Adrenal gland (tissue), 12 donors: ENCODE data around the gene FAM170B. TPM values are rescaled to one million over a fixed set of nuclear protein-coding genes. Genes with fewer than 3 reads are reported as not detected.
A peak's percentile ranks its signal among the peaks of the same experiment; 100 is the strongest.

Source experiments
- DNase-seq, 7 donors: peaks; one replicate each; pipeline ENCODE4 v3.0.0-alpha.2; 2019 to 2020
- H3K27ac ChIP-seq, 5 donors: fragments of 200-600 bp; sonication (generic) in 4 of 5; 1 replicate in 3 of 5; 2 replicates in 2 of 5; pipeline versions ENCODE4 v1.5.1 to v1.8.0; 2016 to 2020; ENCODE audit warnings: mild to moderate bottlenecking in 1 of 5
- H3K27me3 ChIP-seq: fragments of 200-600 bp; 2 replicates; pipeline ENCODE4 v1.8.0; 2021
- H3K36me3 ChIP-seq, 2 donors: fragments of 200-600 bp; replicated peaks in 1 of 2; 1 replicate in 1 of 2; 2 replicates in 1 of 2; pipeline versions ENCODE4 v1.5.1 to v1.8.0; 2018 to 2022
- H3K4me1 ChIP-seq, 2 donors: fragments of 200-600 bp; replicated peaks in 1 of 2; 1 replicate in 1 of 2; 2 replicates in 1 of 2; pipeline versions ENCODE4 v1.5.1 to v1.8.0; 2018 to 2021
- H3K4me3 ChIP-seq, 4 donors: fragments of 200-600 bp; sonication (generic) in 3 of 4; one replicate each; pipeline ENCODE4 v1.5.1; 2016 to 2018
- H3K9me3 ChIP-seq, 3 donors: fragments of 200-600 bp; sonication (generic) in 1 of 3; replicated peaks in 1 of 3; 1 replicate in 2 of 3; 2 replicates in 1 of 3; pipeline versions ENCODE4 v1.5.1 to v1.8.0; 2016 to 2021
- POLR2A ChIP-seq, 2 donors: fragments of 450-650 bp; IDR thresholded peaks; one replicate each; pipeline ENCODE4 v1.6.1; 2017; ENCODE audit warnings: antibody characterized with exemption in 2 of 2, mild to moderate bottlenecking in 2 of 2, moderate library complexity in 1 of 2
- WGBS, 4 donors: extraction: QIAGEN DNeasy Blood & Tissue Kit in 2 of 4; methylation state at CpG; one replicate each; pipeline versions ENCODE4 v1.1.5 to v1.1.7; 2013 to 2017; 5-methylcytosine and 5-hydroxymethylcytosine counted together
- intact Hi-C, 2 donors: fragments of 100-400 bp; cut with DNase I; formaldehyde crosslinking; loops; one replicate each; pipeline versions ENCODE4 v1.14.1 to v1.15.0; 2022 to 2023
- polyA plus RNA-seq, 3 donors: library from polyadenylated mRNA; stranded (reverse); fragments of 200-250 nt in 2 of 3; fragments of 350-450 nt in 1 of 3; fragmentation: Illumina TruSeq in 1 of 3; extraction: RNeasy Lipid Tissue Mini Kit (QIAGEN cat#74804) in 1 of 3; gene quantifications; one replicate each; pipeline ENCODE4 v1.2.3, GENCODE V29; 2013 to 2014
- total RNA-seq, 9 donors: library from RNA; depleted of rRNA in 4 of 9; stranded (reverse); fragments of >200 nt in 4 of 9; fragments of 120-200 nt in 1 of 9; fragmentation: NEBNext Ultra II Directional in 1 of 9; extraction: Animal tissue kit (Norgen Biotek cat#: 25700) in 1 of 9; gene quantifications; one replicate each; pipeline versions ENCODE4 v1.1.0 to v1.2.4, GENCODE V29; 2013 to 2023
- TF ChIP-seq, protein P1 (sequence below), 6 experiments: fragments of 450-650 bp in 4 of 6; fragments of 200-600 bp in 2 of 6; sonication (generic) in 1 of 6; IDR thresholded peaks; 1 replicate in 5 of 6; 2 replicates in 1 of 6; pipeline versions ENCODE4 v1.5.1 to v1.8.0; 2016 to 2021; ENCODE audit warnings: antibody characterized with exemption in 6 of 6, mild to moderate bottlenecking in 2 of 6, moderate library complexity in 1 of 6
- donor health status: healthy with polysubstance abuse.
- donor health status: Bipolar disorder and iron deficiency.
- donor health status: DM: yes; HTN: yes; CAD: no.
- donor health status: DM: no; HTN: no; CAD: no.
- donor health status: DM: no; HTN: no; CAD: no.
- donor health status: DM: yes; HTN: yes; CAD: no.

Gene FAM170B
- total and polyA plus RNA-seq, 12 donors = not detected

DNA sequence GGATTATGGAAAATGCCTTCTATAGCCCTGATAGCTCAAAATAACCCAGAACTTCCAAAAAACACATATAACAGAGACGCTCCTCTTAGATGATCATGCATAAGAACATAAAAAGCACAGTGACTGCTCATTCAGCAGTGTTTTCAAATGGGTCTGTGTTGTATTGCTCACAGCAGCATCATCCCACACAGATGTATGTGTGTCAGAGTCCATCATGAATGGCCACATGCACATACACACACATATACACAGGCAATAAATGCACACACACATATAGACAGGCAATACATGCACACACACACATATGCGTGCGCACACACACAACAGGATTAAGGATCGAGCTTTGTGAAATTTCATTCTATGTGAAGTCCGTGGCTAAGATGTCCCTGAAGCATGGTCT is 28.2 kb upstream of the FAM170B start:
- Histone ChIP-seq H3K27me3 (no peaks in the 10 kb centered on the region), H3K4me3 (no peak overlapping the region), H3K4me1 (no peaks in the 10 kb centered on the region), H3K27ac (no peak overlapping the region), H3K36me3 (no peaks in the 10 kb centered on the region), H3K9me3 (no peaks in the 10 kb centered on the region)
- 69 to 75% (median 70%) methylated on average over 5 of the region's 5 CpGs for WGBS, 4 donors
- peak in 1 of 7 donors; percentile 6 for DNase-seq
- TF ChIP-seq, protein P1, sequence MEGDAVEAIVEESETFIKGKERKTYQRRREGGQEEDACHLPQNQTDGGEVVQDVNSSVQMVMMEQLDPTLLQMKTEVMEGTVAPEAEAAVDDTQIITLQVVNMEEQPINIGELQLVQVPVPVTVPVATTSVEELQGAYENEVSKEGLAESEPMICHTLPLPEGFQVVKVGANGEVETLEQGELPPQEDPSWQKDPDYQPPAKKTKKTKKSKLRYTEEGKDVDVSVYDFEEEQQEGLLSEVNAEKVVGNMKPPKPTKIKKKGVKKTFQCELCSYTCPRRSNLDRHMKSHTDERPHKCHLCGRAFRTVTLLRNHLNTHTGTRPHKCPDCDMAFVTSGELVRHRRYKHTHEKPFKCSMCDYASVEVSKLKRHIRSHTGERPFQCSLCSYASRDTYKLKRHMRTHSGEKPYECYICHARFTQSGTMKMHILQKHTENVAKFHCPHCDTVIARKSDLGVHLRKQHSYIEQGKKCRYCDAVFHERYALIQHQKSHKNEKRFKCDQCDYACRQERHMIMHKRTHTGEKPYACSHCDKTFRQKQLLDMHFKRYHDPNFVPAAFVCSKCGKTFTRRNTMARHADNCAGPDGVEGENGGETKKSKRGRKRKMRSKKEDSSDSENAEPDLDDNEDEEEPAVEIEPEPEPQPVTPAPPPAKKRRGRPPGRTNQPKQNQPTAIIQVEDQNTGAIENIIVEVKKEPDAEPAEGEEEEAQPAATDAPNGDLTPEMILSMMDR (IDR thresholded peaks at IDR 0.05) = no peak
- TF ChIP-seq POLR2A (IDR thresholded peaks at IDR 0.05) = no peak
- intact Hi-C loops = loop anchor here (5.0 to 10.0 kb wide), 3 partner anchors 180 to 507 kb away; no protein-coding TSS in a partner anchor

DNA sequence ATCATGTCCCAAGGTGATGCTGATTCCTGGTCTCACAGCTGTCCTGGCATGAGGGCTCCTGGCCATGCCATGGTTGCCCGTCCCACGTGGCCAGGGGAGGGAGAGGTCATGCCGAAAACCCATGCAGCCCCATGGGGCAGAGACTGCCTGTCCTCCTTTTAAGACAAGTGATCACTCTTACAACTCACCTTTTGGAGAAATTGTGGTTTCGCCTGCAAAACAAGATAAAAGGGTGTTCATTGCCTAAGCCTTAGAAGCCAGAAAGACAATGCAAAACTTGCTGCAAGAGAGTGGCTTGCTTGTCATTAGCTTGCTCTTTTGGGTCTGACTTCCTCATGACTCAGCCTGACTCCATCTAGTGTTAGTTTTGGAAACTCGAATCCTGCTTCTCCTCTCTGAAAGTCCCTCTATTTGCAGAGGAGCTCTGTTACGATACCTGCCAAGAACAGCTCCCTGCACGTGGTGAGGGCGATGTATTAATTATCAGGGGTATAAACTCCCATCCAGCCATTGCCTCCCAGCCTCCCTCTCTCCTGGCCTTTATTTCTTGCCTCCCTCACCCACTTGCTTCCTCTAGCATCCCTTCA is 27.7 kb upstream of the FAM170B start:
- intact Hi-C loops = loop anchor here (5.0 to 10.0 kb wide), 3 partner anchors 179 to 507 kb away; no protein-coding TSS in a partner anchor
- Histone ChIP-seq H3K9me3 (no peaks in the 10 kb centered on the region), H3K36me3 (no peaks in the 10 kb centered on the region), H3K27me3 (no peaks in the 10 kb centered on the region), H3K27ac (no peak overlapping the region), H3K4me1 (no peaks in the 10 kb centered on the region), H3K4me3 (no peak overlapping the region)
- WGBS, 4 donors = 50 to 60% (median 56%) methylated on average over 8 of the region's 8 CpGs
- TF ChIP-seq POLR2A (IDR thresholded peaks at IDR 0.05) = no peak
- TF ChIP-seq, protein P1 (IDR thresholded peaks at IDR 0.05) = peak; percentile 24 to 66 (median 54)
- peak in 4 of 7 donors; percentile 25 to 52 (median 36) for DNase-seq

DNA sequence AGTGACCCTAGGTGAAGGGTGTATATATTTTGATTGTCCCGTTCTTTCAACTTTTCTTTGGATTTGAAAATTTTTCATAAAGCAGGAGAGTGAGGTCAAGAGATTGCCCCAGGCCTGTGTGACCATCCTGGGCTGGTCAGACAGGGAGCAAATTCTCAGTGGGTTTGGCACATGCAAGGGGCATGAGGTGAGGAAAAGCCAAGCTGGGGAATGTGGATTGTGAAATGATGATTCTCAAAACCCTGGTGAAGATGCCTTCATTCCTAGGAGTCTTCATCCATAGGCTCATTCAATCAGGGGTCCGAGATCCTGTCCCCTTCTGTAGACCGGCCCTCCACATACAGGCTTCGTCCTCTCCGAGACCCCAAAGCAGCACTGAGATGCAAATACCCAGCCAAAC is 27.0 kb upstream of the FAM170B start:
- Histone ChIP-seq H3K27ac (no peak overlapping the region), H3K27me3 (no peaks in the 10 kb centered on the region), H3K4me3 (no peak overlapping the region), H3K9me3 (no peaks in the 10 kb centered on the region), H3K4me1 (no peaks in the 10 kb centered on the region), H3K36me3 (no peaks in the 10 kb centered on the region)
- intact Hi-C loops = loop anchor here (5.0 to 10.0 kb wide), 3 partner anchors 179 to 506 kb away; no protein-coding TSS in a partner anchor
- peak in 1 of 7 donors; percentile 11 for DNase-seq
- WGBS, 4 donors = 91 to 95% (median 94%) methylated on average over 5 of the region's 5 CpGs
- TF ChIP-seq, protein P1 (IDR thresholded peaks at IDR 0.05) = no peak
- TF ChIP-seq POLR2A (IDR thresholded peaks at IDR 0.05) = no peak

DNA sequence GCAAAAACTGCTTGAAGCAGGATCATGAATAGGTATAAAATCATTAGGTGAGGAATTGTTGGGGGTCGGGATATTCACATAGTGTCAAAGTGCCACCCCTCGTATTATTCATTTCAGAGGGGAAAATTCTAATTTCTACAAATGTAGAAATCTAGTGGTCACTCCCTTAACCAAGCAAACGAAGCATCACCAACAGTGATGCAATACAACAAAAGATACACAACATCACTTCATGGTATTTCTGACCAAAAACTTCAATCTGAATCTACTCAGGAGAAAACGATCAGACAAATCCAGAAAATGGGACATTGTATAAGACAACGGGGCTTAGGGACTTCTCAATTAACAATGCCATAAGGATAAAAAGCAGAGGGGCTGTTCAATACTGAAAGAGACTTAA is 26.3 kb upstream of the FAM170B start:
- intact Hi-C loops = loop anchor here (5.0 to 10.0 kb wide), 3 partner anchors 178 to 505 kb away; no protein-coding TSS in a partner anchor
- Histone ChIP-seq H3K36me3 (no peaks in the 10 kb centered on the region), H3K4me1 (no peaks in the 10 kb centered on the region), H3K9me3 (no peaks in the 10 kb centered on the region), H3K27ac (no peak overlapping the region), H3K4me3 (no peak overlapping the region), H3K27me3 (no peaks in the 10 kb centered on the region)
- WGBS, 4 donors = 83 to 91% (median 85%) methylated on average over 5 of the region's 5 CpGs
- TF ChIP-seq, protein P1 (IDR thresholded peaks at IDR 0.05) = no peak
- no peak for TF ChIP-seq POLR2A (IDR thresholded peaks at IDR 0.05)
- DNase-seq = no peak
